OCI-LY7 (cell line): ENCODE results near the gene RREB1. TPM values are rescaled to one million over a fixed set of nuclear protein-coding genes. Genes with fewer than 3 reads are reported as not detected.

Experiments used
- BruUV-seq: library from RNA; stranded (reverse); fragments of 400-500 nt; replicated peaks from 2 replicates; lab custom pipeline; 2021; lab: Mats Ljungman, UMichigan
- CTCF ChIA-PET: fragments of 300-600 bp; sonication (Branson Sonifier 250); formaldehyde crosslinking; loops from one replicate; lab custom pipeline; 2022; ENCODE audit warnings: antibody characterized with exemption; ENCODE audit not compliant: unreplicated experiment; lab: Charles Lee
- POLR2A ChIA-PET: fragments of 300-600 bp; sonication (Branson Sonifier 250); formaldehyde crosslinking; loops from one replicate; lab custom pipeline; 2022; ENCODE audit warnings: antibody characterized with exemption; lab: Charles Lee
- DNase-seq: peaks from one replicate; pipeline ENCODE4 v3.0.0-alpha.2; 2015; ENCODE audit warnings: low spot score
- H2AFZ ChIP-seq: fragments of 200-600 bp; sonication (generic), shearing (Covaris generic); 2 replicates; pipeline ENCODE4 v1.6.1; 2014; ENCODE audit warnings: mild to moderate bottlenecking, antibody characterized with exemption, low read length, moderate library complexity
- H3K27ac ChIP-seq: fragments of 200-600 bp; sonication (generic); 2 replicates; pipeline ENCODE4 v1.5.1; 2014; ENCODE audit warnings: mixed run types, low read depth, mild to moderate bottlenecking, moderate library complexity, low read length, inconsistent platforms; ENCODE audit not compliant: poor library complexity, severe bottlenecking
- H3K36me3 ChIP-seq: fragments of 200-600 bp; sonication (generic); 2 replicates; pipeline ENCODE4 v1.6.1; 2014; ENCODE audit warnings: mild to moderate bottlenecking, antibody characterized with exemption, low read length, moderate library complexity, mixed read lengths; ENCODE audit not compliant: insufficient read depth
- H3K4me1 ChIP-seq: fragments of 200-600 bp; sonication (generic); 2 replicates; pipeline ENCODE4 v1.5.1; 2014; ENCODE audit warnings: mild to moderate bottlenecking, low read length; ENCODE audit not compliant: insufficient read depth, poor library complexity, severe bottlenecking
- H3K4me2 ChIP-seq: fragments of 200-600 bp; sonication (generic); 2 replicates; pipeline ENCODE4 v1.6.1; 2014; ENCODE audit warnings: mild to moderate bottlenecking, low read length
- H3K4me3 ChIP-seq: fragments of 200-600 bp; sonication (generic); 2 replicates; pipeline ENCODE4 v1.5.1; 2014; ENCODE audit warnings: mild to moderate bottlenecking, low read depth, low read length; ENCODE audit not compliant: poor library complexity, severe bottlenecking
- H3K79me2 ChIP-seq: fragments of 200-600 bp; sonication (generic); 2 replicates; pipeline ENCODE4 v1.6.1; 2016; ENCODE audit warnings: low read depth, mild to moderate bottlenecking, low read length, moderate library complexity, mixed read lengths; ENCODE audit not compliant: insufficient read depth
- H3K9me2 ChIP-seq: fragments of 200-600 bp; sonication (generic); 2 replicates; pipeline ENCODE4 v1.6.1; 2016; ENCODE audit warnings: mild to moderate bottlenecking, low read length, mixed read lengths; ENCODE audit not compliant: insufficient read depth
- H3K9me3 ChIP-seq: fragments of 200-600 bp; sonication (generic); 2 replicates; pipeline ENCODE4 v1.6.1; 2014; ENCODE audit warnings: mild to moderate bottlenecking, mixed run types, low read length, mixed read lengths
- H4K20me1 ChIP-seq: fragments of 200-600 bp; sonication (generic); 2 replicates; pipeline ENCODE4 v1.6.1; 2014; ENCODE audit warnings: mild to moderate bottlenecking, antibody characterized with exemption, low read length, moderate library complexity, mixed read lengths; ENCODE audit not compliant: insufficient read depth
- EZH2phosphoT487 ChIP-seq: fragments of 200-600 bp; sonication (generic); IDR thresholded peaks from 2 replicates; pipeline ENCODE4 v1.6.1; 2018; ENCODE audit warnings: low read depth, borderline replicate concordance, mild to moderate bottlenecking, mixed run types, antibody characterized with exemption, low read length, moderate library complexity, mixed read lengths
- intact Hi-C: fragments of 100-400 bp; cut with micrococcal nuclease; formaldehyde crosslinking; loops from one replicate; pipeline ENCODE4 v1.10.0; 2022; ENCODE audit not compliant: unreplicated experiment
- total RNA-seq, 2 experiments: library from RNA; depleted of rRNA in 1 of 2; stranded (reverse); fragments of >200 nt in 1 of 2; shearing (Covaris generic) in 1 of 2; gene quantifications; 2 replicates each; pipeline ENCODE4 v1.2.3, GENCODE V29; 2014 to 2022
- TF ChIP-seq, protein P1 (sequence below): fragments of 200-600 bp; sonication (generic); conservative IDR thresholded peaks from 2 replicates; pipeline ENCODE4 v1.5.1; 2014; ENCODE audit warnings: mild to moderate bottlenecking, antibody characterized with exemption, low read length, moderate library complexity, mixed read lengths

Gene RREB1
- total RNA-seq, 2 experiments from 2014 or later, result 4.4 to 7.1 TPM

DNA sequence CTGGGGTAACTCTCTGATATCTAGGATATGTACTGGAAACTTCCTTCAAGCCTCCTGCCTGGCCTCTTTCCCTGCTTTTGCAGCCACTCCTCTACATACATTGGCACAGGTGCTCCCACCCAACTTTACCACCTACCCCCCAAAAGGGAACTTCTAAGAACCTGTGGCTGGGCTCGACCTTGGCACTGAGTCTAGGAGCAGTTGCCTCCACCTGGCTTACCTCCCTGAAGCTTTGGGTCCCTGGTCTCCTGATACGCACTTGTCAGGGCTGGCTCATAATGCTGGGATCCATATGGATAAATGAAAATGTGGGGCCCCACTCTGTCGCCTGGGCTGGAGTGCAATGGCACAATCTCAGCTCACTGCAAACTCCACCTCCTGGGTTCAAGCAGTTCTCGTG is 149.0 kb downstream of the RREB1 start:
- intact Hi-C loops, result no loop called here
- Histone ChIP-seq H3K79me2 (no peaks in the 10 kb centered on the region), H4K20me1 (no peaks in the 10 kb centered on the region), H2AFZ (no peak overlapping the region), H3K4me1 (no peaks in the 10 kb centered on the region), H3K9me3 (no peaks in the 10 kb centered on the region), H3K36me3 (no peaks in the 10 kb centered on the region), H3K27ac (no peak overlapping the region), H3K4me2 (no peak overlapping the region), H3K4me3 (no peak overlapping the region), H3K9me2 (no peaks in the 10 kb centered on the region)
- POLR2A ChIA-PET, result no interaction called here
- DNase-seq, result no peak
- CTCF ChIA-PET, result no interaction called here
- BruUV-seq, result no TSS peak
- no peak for TF ChIP-seq EZH2phosphoT487
- TF ChIP-seq, protein P1, sequence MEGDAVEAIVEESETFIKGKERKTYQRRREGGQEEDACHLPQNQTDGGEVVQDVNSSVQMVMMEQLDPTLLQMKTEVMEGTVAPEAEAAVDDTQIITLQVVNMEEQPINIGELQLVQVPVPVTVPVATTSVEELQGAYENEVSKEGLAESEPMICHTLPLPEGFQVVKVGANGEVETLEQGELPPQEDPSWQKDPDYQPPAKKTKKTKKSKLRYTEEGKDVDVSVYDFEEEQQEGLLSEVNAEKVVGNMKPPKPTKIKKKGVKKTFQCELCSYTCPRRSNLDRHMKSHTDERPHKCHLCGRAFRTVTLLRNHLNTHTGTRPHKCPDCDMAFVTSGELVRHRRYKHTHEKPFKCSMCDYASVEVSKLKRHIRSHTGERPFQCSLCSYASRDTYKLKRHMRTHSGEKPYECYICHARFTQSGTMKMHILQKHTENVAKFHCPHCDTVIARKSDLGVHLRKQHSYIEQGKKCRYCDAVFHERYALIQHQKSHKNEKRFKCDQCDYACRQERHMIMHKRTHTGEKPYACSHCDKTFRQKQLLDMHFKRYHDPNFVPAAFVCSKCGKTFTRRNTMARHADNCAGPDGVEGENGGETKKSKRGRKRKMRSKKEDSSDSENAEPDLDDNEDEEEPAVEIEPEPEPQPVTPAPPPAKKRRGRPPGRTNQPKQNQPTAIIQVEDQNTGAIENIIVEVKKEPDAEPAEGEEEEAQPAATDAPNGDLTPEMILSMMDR, result no peak

DNA sequence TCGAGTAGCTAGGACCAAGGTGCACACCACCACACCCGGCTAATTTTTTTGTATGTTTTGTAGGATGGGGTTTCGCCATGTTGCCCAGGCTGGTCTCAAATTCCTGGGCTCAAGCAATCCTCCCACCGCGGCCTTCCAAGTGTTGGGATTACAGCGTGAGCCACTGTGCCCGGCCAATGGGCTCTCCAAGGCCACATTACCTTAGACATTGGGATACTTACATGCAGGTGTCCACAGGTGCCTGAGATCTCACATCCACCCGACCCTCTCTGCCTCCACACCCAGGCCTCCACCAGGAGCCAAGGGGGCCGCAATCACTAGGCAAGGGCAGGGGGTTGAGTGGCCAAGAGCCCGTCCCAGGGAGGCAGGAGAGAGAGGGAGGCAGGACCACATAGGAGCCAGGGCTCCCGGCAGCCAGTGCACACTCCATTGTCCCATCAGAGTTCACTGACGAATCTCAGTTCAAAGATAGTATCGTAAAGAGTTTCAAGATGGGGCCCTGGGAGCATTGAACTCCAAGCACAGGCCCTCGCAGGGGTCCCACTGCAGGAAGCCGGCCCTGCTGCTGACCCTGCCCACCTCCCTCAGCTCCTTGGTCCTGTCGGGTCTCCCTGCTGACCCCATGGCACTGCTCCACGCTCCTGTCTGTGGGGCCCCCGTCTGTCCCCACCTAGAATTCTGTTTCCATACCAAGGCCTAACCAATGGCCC is 149.9 kb downstream of the RREB1 start:
- intact Hi-C loops, result no loop called here
- TF ChIP-seq EZH2phosphoT487, result no peak
- TF ChIP-seq, protein P1, result no peak
- no peak for DNase-seq
- BruUV-seq, result no TSS peak
- CTCF ChIA-PET, result no interaction called here
- no peaks in the 10 kb centered on the region for H3K36me3 ChIP-seq
- no peak overlapping the region for H3K4me3 ChIP-seq
- H2AFZ ChIP-seq, result no peak overlapping the region
- no peak overlapping the region for H3K4me2 ChIP-seq
- H3K4me1 ChIP-seq, result no peaks in the 10 kb centered on the region
- no peak overlapping the region for H3K27ac ChIP-seq
- no peaks in the 10 kb centered on the region for H4K20me1 ChIP-seq
- POLR2A ChIA-PET, result no interaction called here
- H3K9me2 ChIP-seq, result no peaks in the 10 kb centered on the region
- no peaks in the 10 kb centered on the region for H3K79me2 ChIP-seq
- no peaks in the 10 kb centered on the region for H3K9me3 ChIP-seq

DNA sequence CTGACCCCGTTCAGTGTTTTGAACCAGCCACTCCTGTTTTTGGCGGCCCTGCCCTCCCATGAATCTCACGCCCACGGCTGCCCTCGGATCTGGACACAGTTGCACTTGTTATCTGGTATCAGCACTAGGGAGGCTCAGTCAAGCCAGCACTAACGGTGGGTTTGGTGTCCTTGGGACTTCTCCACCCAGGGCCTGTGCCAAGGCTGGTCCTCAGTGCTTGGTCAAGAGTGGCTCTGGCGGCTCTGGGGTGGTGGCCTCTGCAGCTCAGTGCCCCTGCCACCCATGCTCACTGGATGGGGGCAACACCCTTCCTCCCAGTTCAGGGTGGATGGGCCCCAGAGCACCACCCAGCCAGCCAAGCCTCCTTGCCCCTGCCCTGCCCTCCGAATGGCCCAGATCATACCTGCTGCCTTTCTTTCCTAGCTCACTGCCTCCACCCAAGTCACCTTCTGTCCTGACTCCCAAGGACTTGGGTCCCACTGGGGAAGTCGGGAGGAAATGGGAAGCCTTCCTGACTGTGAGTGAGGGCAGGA is 150.5 kb downstream of the RREB1 start:
- H4K20me1 ChIP-seq, result no peaks in the 10 kb centered on the region
- H3K4me3 ChIP-seq, result no peak overlapping the region
- no peak overlapping the region for H3K27ac ChIP-seq
- BruUV-seq, result no TSS peak
- no peaks in the 10 kb centered on the region for H3K9me3 ChIP-seq
- no peak overlapping the region for H2AFZ ChIP-seq
- intact Hi-C loops, result no loop called here
- TF ChIP-seq, protein P1, result no peak
- TF ChIP-seq EZH2phosphoT487, result no peak
- H3K4me2 ChIP-seq, result no peak overlapping the region
- H3K4me1 ChIP-seq, result no peaks in the 10 kb centered on the region
- H3K79me2 ChIP-seq, result no peaks in the 10 kb centered on the region
- H3K9me2 ChIP-seq, result no peaks in the 10 kb centered on the region
- no peak for DNase-seq
- ChIA-PET CTCF (no interaction called here), POLR2A (interaction anchor here (0.6 kb wide), 1 partner anchor 979 kb away, joined by 3 read pairs; no protein-coding TSS in a partner anchor)
- H3K36me3 ChIP-seq, result no peaks in the 10 kb centered on the region
